Activated B cell treated with CpG ODN at 0.5 μM for 24 hours (primary cell): ENCODE measurements around the gene PDIA5. TPM values are rescaled to one million over a fixed set of nuclear protein-coding genes. Genes with fewer than 3 reads are reported as not detected.
A peak's percentile ranks its signal among the peaks of the same experiment; 100 is the strongest.

ENCODE experiments used
- ATAC-seq: fragments of 200-7000 bp; cut with Tn5 transposase; one replicate; pipeline ENCODE4 v1.10.0; 2021; ENCODE audit warnings: low read depth, mild to moderate bottlenecking, moderate library complexity
- CTCF ChIA-PET: fragments of 350-600 bp; sonication (Branson Sonifier 250); formaldehyde crosslinking; loops from one replicate; lab custom pipeline; 2021; ENCODE audit warnings: antibody characterized with exemption; lab: Charles Lee
- POLR2A ChIA-PET: fragments of 350-600 bp; sonication (Branson Sonifier 250); formaldehyde crosslinking; loops from one replicate; lab custom pipeline; 2021; ENCODE audit warnings: antibody characterized with exemption; lab: Charles Lee
- DNase-seq: peaks from one replicate; pipeline ENCODE4 v3.0.0; 2022
- H3K27ac Mint-ChIP-seq: one replicate; pipeline ENCODE4 v1.8.0; 2020; ENCODE audit warnings: mixed read lengths
- H3K27me3 Mint-ChIP-seq: one replicate; pipeline ENCODE4 v1.8.0; 2021; ENCODE audit warnings: mixed read lengths
- H3K36me3 Mint-ChIP-seq: one replicate; pipeline ENCODE4 v1.8.0; 2021; ENCODE audit warnings: low read depth, mixed read lengths
- H3K4me1 Mint-ChIP-seq: one replicate; pipeline ENCODE4 v1.8.0; 2021; ENCODE audit warnings: mixed read lengths
- H3K4me3 Mint-ChIP-seq: one replicate; pipeline ENCODE4 v1.8.0; 2020; ENCODE audit warnings: mild to moderate bottlenecking, mixed read lengths
- H3K9me3 Mint-ChIP-seq: one replicate; pipeline ENCODE4 v1.8.0; 2020; ENCODE audit warnings: mixed read lengths
- CTCF ChIP-seq: fragments of 200-600 bp; IDR thresholded peaks from one replicate; pipeline ENCODE4 v1.8.0; 2022; ENCODE audit warnings: antibody characterized with exemption, mild to moderate bottlenecking
- intact Hi-C: fragments of 100-400 bp; cut with micrococcal nuclease; formaldehyde crosslinking; loops from one replicate; pipeline ENCODE4 v1.15.1; 2024
- total RNA-seq: library from RNA; stranded (reverse); gene quantifications from 2 replicates; pipeline ENCODE4 v1.2.3, GENCODE V29; 2022

The PDIA5 gene
- total RNA-seq, 1 donor from 2014 or later = 8.5 TPM

GRCh38 chr3:123021388-123021787 lies 45.4 kb upstream of the PDIA5 start:
- no peak for TF ChIP-seq CTCF
- CTCF ChIA-PET = no interaction called here
- DNase-seq (no peak), ATAC-seq (no peak)
- Mint-ChIP-seq H3K4me1 (peaks cover 6% of the 10 kb centered on the region), H3K27ac (no peak overlapping the region), H3K4me3 (no peak overlapping the region), H3K9me3 (no peaks in the 10 kb centered on the region), H3K36me3 (no peaks in the 10 kb centered on the region), H3K27me3 (peaks cover 38% of the 10 kb centered on the region)
- intact Hi-C loops = no loop called here
- POLR2A ChIA-PET = no interaction called here

- no peak for TF ChIP-seq CTCF
- ATAC-seq (no peak), DNase-seq (no peak)
- Mint-ChIP-seq H3K36me3 (no peaks in the 10 kb centered on the region), H3K27ac (no peak overlapping the region), H3K9me3 (no peaks in the 10 kb centered on the region), H3K27me3 (peaks cover 43% of the 10 kb centered on the region), H3K4me3 (no peak overlapping the region), H3K4me1 (peaks cover 10% of the 10 kb centered on the region)
- POLR2A ChIA-PET = no interaction called here
- CTCF ChIA-PET = no interaction called here
- intact Hi-C loops = no loop called here
Observed at GRCh38 chr3:123021996-123022510, 44.8 kb upstream of the PDIA5 start.

GRCh38 chr3:123024056-123024455 lies 42.8 kb upstream of the PDIA5 start:
- H3K4me1 Mint-ChIP-seq = peaks cover 19% of the 10 kb centered on the region
- intact Hi-C loops = no loop called here
- H3K36me3 Mint-ChIP-seq = no peaks in the 10 kb centered on the region
- no peak overlapping the region for H3K27ac Mint-ChIP-seq
- H3K27me3 Mint-ChIP-seq = peaks cover 40% of the 10 kb centered on the region
- H3K4me3 Mint-ChIP-seq = no peak overlapping the region
- ATAC-seq (no peak), DNase-seq (no peak)
- POLR2A ChIA-PET = no interaction called here
- TF ChIP-seq CTCF = no peak
- CTCF ChIA-PET = no interaction called here
- H3K9me3 Mint-ChIP-seq = no peaks in the 10 kb centered on the region

GRCh38 chr3:123025642-123026521 lies 40.9 kb upstream of the PDIA5 start:
- intact Hi-C loops = loop anchor here (1.0 to 5.0 kb wide), 2 partner anchors 348 to 569 kb away; no protein-coding TSS in a partner anchor

More at GRCh38 chr3:123025642-123026521, 40.9 kb upstream of the PDIA5 start:
- ChIA-PET CTCF (interaction anchor here (1.0 kb wide), 1 partner anchor 84 kb away, joined by 3 read pairs; no protein-coding TSS in a partner anchor), POLR2A (no interaction called here)
- no peak for ATAC-seq
- H3K27ac Mint-ChIP-seq = no peak overlapping the region
- H3K27me3 Mint-ChIP-seq = peaks cover 42% of the 10 kb centered on the region
- peaks cover 19% of the 10 kb centered on the region for H3K4me1 Mint-ChIP-seq
- DNase-seq = no peak
- no peaks in the 10 kb centered on the region for H3K36me3 Mint-ChIP-seq
- TF ChIP-seq CTCF = no peak
- H3K9me3 Mint-ChIP-seq = no peaks in the 10 kb centered on the region
- H3K4me3 Mint-ChIP-seq = peak overlapping the region; percentile 84
